CD8-positive, alpha-beta memory T cell (primary cell): ENCODE data around the gene KNDC1. TPM values are rescaled to one million over a fixed set of nuclear protein-coding genes. Genes with fewer than 3 reads are reported as not detected.

Experiments
- CTCF ChIA-PET: fragments of 350-600 bp; sonication (Branson Sonifier 250); formaldehyde crosslinking; loops from one replicate; lab custom pipeline; 2021; ENCODE audit warnings: antibody characterized with exemption; lab: Charles Lee
- POLR2A ChIA-PET: fragments of 350-600 bp; sonication (Branson Sonifier 250); formaldehyde crosslinking; loops from one replicate; lab custom pipeline; 2021; ENCODE audit warnings: antibody characterized with exemption; lab: Charles Lee
- DNase-seq, 5 donors: peaks; one replicate each; pipeline versions ENCODE4 v3.0.0 to v3.0.0-alpha.2; 2020 to 2022; ENCODE audit warnings: mixed read lengths in 1 of 5
- H3K27ac ChIP-seq: one replicate; pipeline ENCODE4 v1.7.0; 2013; ENCODE audit warnings: low read depth, mild to moderate bottlenecking, low read length, moderate library complexity
- H3K27me3 ChIP-seq: 2 replicates; pipeline ENCODE4 v1.7.0; 2013; ENCODE audit warnings: low read length, mild to moderate bottlenecking; ENCODE audit not compliant: insufficient read depth, poor library complexity, severe bottlenecking
- H3K36me3 ChIP-seq: 2 replicates; pipeline ENCODE4 v1.7.0; 2013; ENCODE audit warnings: mild to moderate bottlenecking, low read length, moderate library complexity; ENCODE audit not compliant: insufficient read depth
- H3K4me1 ChIP-seq: 2 replicates; pipeline ENCODE4 v1.7.0; 2013; ENCODE audit warnings: mild to moderate bottlenecking, low read length, moderate library complexity; ENCODE audit not compliant: insufficient read depth
- H3K4me3 ChIP-seq: 2 replicates; pipeline ENCODE4 v1.7.0; 2013; ENCODE audit warnings: mild to moderate bottlenecking, low read length
- H3K9me3 ChIP-seq: 2 replicates; pipeline ENCODE4 v1.7.0; 2013; ENCODE audit warnings: mild to moderate bottlenecking, low read length
- H3K27ac Mint-ChIP-seq, 8 donors: one replicate each; pipeline ENCODE4 v1.8.0; 2020 to 2021; ENCODE audit warnings: mixed read lengths in 8 of 8, mild to moderate bottlenecking in 6 of 8, inconsistent platforms in 3 of 8, moderate library complexity in 3 of 8
- H3K27me3 Mint-ChIP-seq, 2 donors: one replicate each; pipeline ENCODE4 v1.8.0; 2020 to 2021; ENCODE audit warnings: mixed read lengths in 2 of 2, mild to moderate bottlenecking in 1 of 2, moderate library complexity in 1 of 2
- H3K36me3 Mint-ChIP-seq, 3 donors: one replicate each; pipeline ENCODE4 v1.8.0; 2020 to 2021; ENCODE audit warnings: mixed read lengths in 3 of 3, inconsistent platforms in 1 of 3, mild to moderate bottlenecking in 1 of 3
- H3K4me1 Mint-ChIP-seq, 3 donors: one replicate each; pipeline ENCODE4 v1.8.0; 2020 to 2021; ENCODE audit warnings: mixed read lengths in 3 of 3, inconsistent platforms in 1 of 3, mild to moderate bottlenecking in 1 of 3
- H3K4me3 Mint-ChIP-seq, 7 donors: one replicate each; pipeline ENCODE4 v1.8.0; 2020 to 2021; ENCODE audit warnings: mixed read lengths in 7 of 7, mild to moderate bottlenecking in 6 of 7, moderate library complexity in 4 of 7, inconsistent platforms in 2 of 7
- H3K9me3 Mint-ChIP-seq, 5 donors: one replicate each; pipeline ENCODE4 v1.8.0; 2020 to 2022; ENCODE audit warnings: mixed read lengths in 5 of 5, mild to moderate bottlenecking in 3 of 5, moderate library complexity in 2 of 5, inconsistent platforms in 1 of 5
- polyA plus RNA-seq: library from polyadenylated mRNA; unstranded; fragments of 300-500 nt; fragmentation: Illumina TruSeq; gene quantifications from one replicate; pipeline ENCODE4 v1.2.3, GENCODE V29; 2021
- total RNA-seq, 2 experiments: library from RNA; stranded (reverse); gene quantifications; one replicate each; pipeline ENCODE4 v1.2.3, GENCODE V29; 2021

Gene KNDC1
- total and polyA plus RNA-seq, 3 experiments from 2014 or later, result 0.05 TPM; not detected in 2

DNA sequence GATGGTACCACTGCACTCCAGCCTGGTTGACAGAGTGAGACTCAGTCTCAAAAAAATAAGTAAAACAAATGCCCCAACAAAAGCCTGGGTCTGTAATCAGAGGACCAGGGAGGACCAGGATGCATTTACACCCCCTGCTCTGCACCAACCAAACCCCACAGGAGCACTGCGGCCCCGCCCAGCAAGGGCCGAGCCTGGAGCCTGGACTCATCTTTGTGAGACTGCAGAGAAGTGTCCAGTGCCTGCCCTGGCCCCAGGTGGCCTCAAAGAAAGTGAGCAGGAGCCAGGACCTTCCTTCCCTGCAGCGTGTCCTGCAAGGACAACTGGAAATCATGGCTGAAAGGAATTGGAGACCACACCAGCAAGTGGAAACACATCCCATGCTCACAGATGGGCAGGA, 31.6 kb downstream of the KNDC1 start:
- no peaks in the 10 kb centered on the region for H3K36me3 Mint-ChIP-seq
- no peaks in the 10 kb centered on the region for H3K4me1 Mint-ChIP-seq

DNA sequence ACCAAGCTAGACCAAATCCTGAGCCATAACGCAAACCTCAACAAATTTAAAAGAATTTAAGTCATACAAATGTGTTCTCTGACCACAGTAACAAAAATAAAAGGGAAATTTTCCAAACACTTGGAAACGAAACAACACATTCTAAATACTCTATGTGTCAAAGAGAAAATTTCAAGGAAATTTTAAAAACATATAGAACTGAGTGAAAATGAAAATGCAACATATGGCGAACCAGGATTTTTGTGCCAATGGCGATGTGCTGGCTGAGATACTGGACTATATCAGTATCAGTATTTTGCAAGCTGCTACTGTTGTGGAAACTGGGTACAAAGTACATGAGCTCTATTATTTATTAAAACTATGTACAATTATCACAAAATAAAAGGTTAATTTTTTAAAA, 34.1 kb downstream of the KNDC1 start:
- H3K27ac Mint-ChIP-seq, result no peak overlapping the region
- Histone ChIP-seq H3K4me3 (no peak overlapping the region), H3K27me3 (no peaks in the 10 kb centered on the region), H3K36me3 (no peaks in the 10 kb centered on the region), H3K27ac (no peak overlapping the region), H3K4me1 (no peaks in the 10 kb centered on the region), H3K9me3 (no peaks in the 10 kb centered on the region)
- no peak for DNase-seq
- ChIA-PET CTCF (no interaction called here), POLR2A (no interaction called here)
- H3K36me3 Mint-ChIP-seq, result no peaks in the 10 kb centered on the region
- H3K4me3 Mint-ChIP-seq, result no peak overlapping the region
- peaks cover 0 to 10% (median 2%) of the 10 kb centered on the region in 5 donors for H3K9me3 Mint-ChIP-seq
- no peaks in the 10 kb centered on the region for H3K27me3 Mint-ChIP-seq
- no peaks in the 10 kb centered on the region for H3K4me1 Mint-ChIP-seq

More for the DNA sequence above, 31.6 kb downstream of the KNDC1 start:
- ChIA-PET POLR2A (no interaction called here), CTCF (no interaction called here)
- no peak overlapping the region for H3K4me3 ChIP-seq
- no peaks in the 10 kb centered on the region for H3K4me1 ChIP-seq
- no peaks in the 10 kb centered on the region for H3K27me3 Mint-ChIP-seq
- no peaks in the 10 kb centered on the region for H3K9me3 ChIP-seq
- no peak overlapping the region for H3K27ac ChIP-seq
- no peak overlapping the region for H3K27ac Mint-ChIP-seq
- H3K9me3 Mint-ChIP-seq, result peaks cover 0 to 10% (median 2%) of the 10 kb centered on the region in 5 donors
- H3K4me3 Mint-ChIP-seq, result no peak overlapping the region
- H3K27me3 ChIP-seq, result no peaks in the 10 kb centered on the region
- no peaks in the 10 kb centered on the region for H3K36me3 ChIP-seq
- DNase-seq, result no peak

DNA sequence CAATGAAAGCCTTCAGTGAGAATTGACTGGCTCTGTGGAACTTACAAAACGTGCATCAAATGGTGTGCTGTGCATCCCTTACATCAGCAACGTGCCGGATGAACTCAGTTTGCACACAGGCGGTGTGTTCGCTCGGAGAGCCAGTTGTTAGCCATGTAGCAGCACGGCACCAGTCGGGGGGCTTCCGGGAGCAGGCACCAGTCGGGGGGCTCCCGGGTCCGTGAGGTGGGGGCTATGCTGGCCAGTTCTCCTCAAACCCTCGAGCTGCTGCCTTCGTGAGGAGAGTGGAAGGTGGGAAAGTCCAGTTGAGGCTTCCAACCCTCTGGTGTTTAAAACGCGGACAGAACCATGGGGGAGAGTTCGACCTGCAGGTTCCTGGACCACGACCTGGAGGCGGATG, 35.1 kb downstream of the KNDC1 start:
- Histone ChIP-seq H3K27me3 (no peaks in the 10 kb centered on the region), H3K4me3 (no peak overlapping the region), H3K27ac (no peak overlapping the region), H3K36me3 (no peaks in the 10 kb centered on the region), H3K4me1 (no peaks in the 10 kb centered on the region), H3K9me3 (no peaks in the 10 kb centered on the region)
- peak in 1 of 5 donors; percentile 16 for DNase-seq
- H3K36me3 Mint-ChIP-seq, result no peaks in the 10 kb centered on the region
- POLR2A ChIA-PET, result no interaction called here
- no peak overlapping the region for H3K4me3 Mint-ChIP-seq
- no peaks in the 10 kb centered on the region for H3K4me1 Mint-ChIP-seq
- CTCF ChIA-PET, result no interaction called here
- H3K9me3 Mint-ChIP-seq, result peaks cover 0 to 10% (median 2%) of the 10 kb centered on the region in 5 donors
- H3K27ac Mint-ChIP-seq, result no peak overlapping the region
- H3K27me3 Mint-ChIP-seq, result no peaks in the 10 kb centered on the region

DNA sequence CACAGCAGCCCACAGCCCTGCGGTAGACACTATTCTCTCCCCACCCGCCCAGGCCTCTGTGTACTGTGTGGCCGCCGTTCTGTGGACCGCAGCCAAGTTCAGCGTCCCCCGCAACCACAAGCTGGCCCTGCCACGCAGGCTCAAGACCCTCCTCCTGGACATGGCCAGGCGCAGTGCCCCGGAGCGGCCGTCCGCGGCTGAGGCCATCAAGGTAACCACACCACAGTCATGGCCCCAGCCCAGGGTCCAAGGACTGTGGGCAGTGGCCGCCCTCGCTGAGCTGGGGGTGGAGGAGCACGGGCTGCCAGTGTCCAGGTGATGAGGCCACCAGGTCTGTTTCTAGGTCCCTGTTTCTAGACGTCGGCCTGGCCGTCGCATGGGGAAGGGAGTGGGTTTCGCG, 35.6 kb downstream of the KNDC1 start:
- Mint-ChIP-seq H3K36me3 (no peaks in the 10 kb centered on the region), H3K27me3 (no peaks in the 10 kb centered on the region), H3K4me1 (no peaks in the 10 kb centered on the region), H3K27ac (no peak overlapping the region), H3K4me3 (no peak overlapping the region), H3K9me3 (peaks cover 0 to 10% (median 2%) of the 10 kb centered on the region in 5 donors)
- CTCF ChIA-PET, result no interaction called here
- Histone ChIP-seq H3K36me3 (no peaks in the 10 kb centered on the region), H3K4me3 (no peak overlapping the region), H3K4me1 (no peaks in the 10 kb centered on the region), H3K9me3 (no peaks in the 10 kb centered on the region), H3K27me3 (no peaks in the 10 kb centered on the region), H3K27ac (no peak overlapping the region)
- POLR2A ChIA-PET, result no interaction called here
- peak in 1 of 5 donors; percentile 32 for DNase-seq

DNA sequence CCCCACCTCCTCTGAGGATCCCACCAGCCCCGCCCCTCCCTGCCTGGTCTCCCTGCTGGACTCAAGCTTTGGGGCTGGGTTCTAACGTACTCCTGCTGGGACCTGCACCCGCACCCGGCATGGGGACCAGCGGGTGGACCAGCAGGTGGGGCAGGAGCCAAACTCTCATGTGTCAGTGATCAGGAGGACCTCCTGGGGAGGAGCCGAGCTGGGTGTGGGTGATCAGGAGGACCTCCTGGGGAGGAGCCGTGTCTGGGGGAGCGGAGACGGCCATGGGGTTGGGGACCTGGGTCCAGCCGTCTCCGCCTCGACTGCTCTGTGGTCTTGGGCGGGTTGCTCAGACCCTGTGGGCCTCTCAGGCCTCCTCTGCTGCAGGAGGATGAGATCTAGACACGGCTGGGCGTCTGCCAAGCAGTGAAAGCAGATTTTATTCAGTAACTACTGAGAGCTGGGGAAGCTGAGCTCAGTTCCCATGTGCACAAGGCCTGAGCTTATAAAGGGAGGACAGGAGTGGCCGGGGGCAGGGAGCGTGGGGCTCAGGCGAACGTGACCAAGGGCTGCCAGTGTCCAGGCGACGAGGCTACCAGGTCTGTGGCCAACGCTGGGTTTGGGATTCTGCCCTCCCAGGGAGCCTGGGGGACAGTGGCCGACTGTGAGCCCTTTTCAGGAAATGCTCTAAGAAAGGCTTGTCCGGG, 36.3 kb downstream of the KNDC1 start:
- DNase-seq, result no peak
- no peak overlapping the region for H3K4me3 Mint-ChIP-seq
- POLR2A ChIA-PET, result no interaction called here
- no peaks in the 10 kb centered on the region for H3K27me3 ChIP-seq
- CTCF ChIA-PET, result no interaction called here
- H3K27ac ChIP-seq, result no peak overlapping the region
- H3K27ac Mint-ChIP-seq, result peak overlapping the region in 1 of 8 donors; percentile 44
- peaks cover 0 to 10% (median 2%) of the 10 kb centered on the region in 5 donors for H3K9me3 Mint-ChIP-seq
- H3K4me1 ChIP-seq, result no peaks in the 10 kb centered on the region
- no peaks in the 10 kb centered on the region for H3K27me3 Mint-ChIP-seq
- H3K36me3 ChIP-seq, result no peaks in the 10 kb centered on the region
- H3K4me1 Mint-ChIP-seq, result no peaks in the 10 kb centered on the region
- H3K4me3 ChIP-seq, result no peak overlapping the region
- H3K36me3 Mint-ChIP-seq, result no peaks in the 10 kb centered on the region
- no peaks in the 10 kb centered on the region for H3K9me3 ChIP-seq

DNA sequence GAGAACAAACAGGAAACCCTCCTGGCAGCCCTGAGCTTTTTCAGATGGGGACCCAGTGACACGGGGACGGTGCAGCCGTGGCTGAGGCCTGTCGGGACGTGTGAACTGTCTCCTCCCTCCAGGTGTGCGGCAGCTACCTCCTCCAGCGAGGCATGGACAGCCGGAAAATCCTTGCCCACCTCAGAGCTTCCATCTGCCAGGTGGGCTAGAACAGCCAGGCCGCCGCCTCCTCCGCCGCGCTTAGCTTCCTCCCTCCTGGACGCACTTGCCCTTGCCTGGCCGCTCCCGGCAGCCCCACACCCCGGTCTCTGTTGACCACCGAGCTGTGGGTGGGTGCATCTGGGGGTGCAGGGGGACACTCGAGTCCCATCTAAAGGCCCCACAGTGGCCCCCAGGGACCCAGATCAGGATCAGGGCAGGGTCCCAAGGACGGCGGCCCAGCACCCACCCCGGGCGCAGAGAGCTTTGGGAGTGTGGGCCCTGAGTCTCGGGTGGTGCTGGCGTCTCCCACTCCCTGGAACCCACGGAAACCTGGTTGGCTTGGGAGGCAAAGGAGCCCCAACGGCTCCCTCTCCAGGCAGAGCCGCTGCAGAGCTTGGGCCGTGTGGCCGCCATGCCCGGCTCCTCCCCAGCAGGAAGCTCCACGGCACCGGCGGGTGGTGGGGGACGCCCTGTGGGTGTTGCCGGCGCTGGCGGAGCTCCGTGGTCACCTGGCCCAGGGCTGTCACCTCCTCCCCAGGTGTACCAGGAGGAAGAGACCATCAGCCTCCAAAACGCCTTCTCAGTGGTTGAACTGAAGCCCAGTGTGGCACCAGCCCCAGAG, 37.1 kb downstream of the KNDC1 start:
- Mint-ChIP-seq H3K36me3 (no peaks in the 10 kb centered on the region), H3K27ac (peak overlapping the region in 1 of 8 donors; percentile 9), H3K9me3 (peaks cover 0 to 10% (median 2%) of the 10 kb centered on the region in 5 donors), H3K27me3 (no peaks in the 10 kb centered on the region), H3K4me1 (no peaks in the 10 kb centered on the region), H3K4me3 (no peak overlapping the region)
- Histone ChIP-seq H3K27me3 (no peaks in the 10 kb centered on the region), H3K27ac (no peak overlapping the region), H3K9me3 (no peaks in the 10 kb centered on the region), H3K36me3 (no peaks in the 10 kb centered on the region), H3K4me3 (no peak overlapping the region), H3K4me1 (no peaks in the 10 kb centered on the region)
- CTCF ChIA-PET, result no interaction called here
- no peak for DNase-seq
- POLR2A ChIA-PET, result no interaction called here

GRCh38 chr10:133197786-133198185, 37.8 kb downstream of the KNDC1 start:
- CTCF ChIA-PET, result no interaction called here
- no peaks in the 10 kb centered on the region for H3K27me3 Mint-ChIP-seq
- H3K27ac ChIP-seq, result no peak overlapping the region
- H3K9me3 ChIP-seq, result no peaks in the 10 kb centered on the region
- H3K27ac Mint-ChIP-seq, result no peak overlapping the region
- H3K4me1 Mint-ChIP-seq, result no peaks in the 10 kb centered on the region
- H3K4me1 ChIP-seq, result no peaks in the 10 kb centered on the region
- H3K36me3 ChIP-seq, result no peaks in the 10 kb centered on the region
- H3K4me3 Mint-ChIP-seq, result no peak overlapping the region
- no peaks in the 10 kb centered on the region for H3K36me3 Mint-ChIP-seq
- no peaks in the 10 kb centered on the region for H3K27me3 ChIP-seq
- peaks cover 0 to 10% (median 0%) of the 10 kb centered on the region in 5 donors for H3K9me3 Mint-ChIP-seq
- H3K4me3 ChIP-seq, result no peak overlapping the region
- no peak for DNase-seq
- POLR2A ChIA-PET, result no interaction called here

DNA sequence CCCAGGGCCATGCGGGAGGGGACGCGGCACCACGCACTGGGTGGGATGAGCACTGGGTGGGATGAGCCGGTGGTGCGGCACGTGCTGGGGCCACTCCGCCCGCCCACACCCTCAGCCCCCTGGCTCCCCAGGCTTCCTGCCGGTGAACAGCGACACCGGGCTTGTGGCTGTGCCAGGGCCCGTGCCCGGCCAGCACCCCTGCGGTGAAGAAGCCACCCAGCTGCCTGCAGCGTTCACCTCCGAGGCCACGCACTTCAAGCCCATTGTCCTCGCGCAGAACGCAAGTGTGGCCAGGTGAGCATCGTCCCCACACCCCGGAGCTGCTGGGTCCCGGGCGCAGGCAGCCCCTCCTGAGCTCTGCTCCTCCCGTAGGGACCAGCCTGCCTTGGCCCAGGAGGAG, 38.2 kb downstream of the KNDC1 start:
- H3K4me3 Mint-ChIP-seq, result no peak overlapping the region
- Histone ChIP-seq H3K4me1 (no peaks in the 10 kb centered on the region), H3K36me3 (no peaks in the 10 kb centered on the region), H3K27ac (no peak overlapping the region), H3K9me3 (no peaks in the 10 kb centered on the region), H3K4me3 (no peak overlapping the region), H3K27me3 (no peaks in the 10 kb centered on the region)
- CTCF ChIA-PET, result no interaction called here
- H3K27me3 Mint-ChIP-seq, result no peaks in the 10 kb centered on the region
- POLR2A ChIA-PET, result no interaction called here
- no peak overlapping the region for H3K27ac Mint-ChIP-seq
- peaks cover 0 to 10% (median 0%) of the 10 kb centered on the region in 5 donors for H3K9me3 Mint-ChIP-seq
- no peak for DNase-seq
- no peaks in the 10 kb centered on the region for H3K4me1 Mint-ChIP-seq
- no peaks in the 10 kb centered on the region for H3K36me3 Mint-ChIP-seq
